GM18511 (cell line): ENCODE measurements around the gene SPATA21.
"Not testable (repeated sequence)": the region's sequence is repeated elsewhere in the genome, so short reads cannot be mapped to it uniquely, and the experiment has no call there.

ENCODE experiments used
- ATAC-seq: cut with Tn5 transposase; IDR thresholded peaks from one replicate; pipeline ENCODE4 v1.9.1; 2021; ENCODE audit warnings: mild to moderate bottlenecking, moderate library complexity; ENCODE audit not compliant: unreplicated experiment

The SPATA21 gene

DNA sequence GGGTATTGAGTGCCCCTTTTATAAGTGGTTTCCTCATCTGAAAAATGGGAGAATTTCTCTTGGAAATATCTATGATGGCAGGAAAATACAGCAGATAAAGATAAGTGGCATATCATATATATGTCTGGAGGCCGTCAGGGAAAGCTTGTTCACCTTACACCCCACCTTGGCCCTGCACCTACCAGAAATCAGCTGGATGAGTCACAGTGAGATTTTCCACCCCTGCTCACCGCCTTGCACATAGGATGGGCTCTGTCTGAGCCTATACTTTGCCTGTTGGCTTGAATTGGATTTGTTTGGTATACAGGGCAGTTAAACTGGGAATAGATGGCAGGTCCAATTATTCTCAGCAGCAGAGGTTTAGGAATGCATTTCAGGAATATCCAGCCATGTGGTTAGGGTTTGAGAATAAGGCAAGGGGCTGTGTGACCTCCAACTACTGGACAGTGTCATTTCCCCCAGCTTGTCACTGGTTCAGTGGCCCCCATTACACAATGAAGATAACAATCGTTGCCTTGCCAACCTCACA lies at the start of gene SPATA21:
SPATA21 (minus strand) TSS at position 479 of the 529 bp plus-strand sequence. CDS start 6,053 bp downstream, outside the sequence.
- no peak for ATAC-seq

DNA sequence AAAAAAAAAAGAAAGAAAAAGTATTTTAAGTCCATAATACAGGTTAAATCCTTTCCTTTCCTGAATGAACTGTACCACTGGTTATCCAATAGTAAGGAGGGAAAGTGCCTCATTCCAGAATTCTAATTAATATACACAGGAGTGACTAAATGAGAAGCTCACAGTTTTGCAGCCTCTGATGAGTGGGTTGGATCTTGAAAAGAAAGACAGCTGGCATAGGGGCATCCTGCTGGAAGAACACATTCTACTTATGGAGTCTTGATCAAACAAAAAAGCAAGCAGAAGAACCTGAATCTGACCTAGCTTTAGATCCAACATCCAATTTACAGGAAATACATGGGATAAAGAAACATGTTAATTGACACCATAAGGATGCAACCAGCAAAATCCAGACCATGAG lies 49.8 kb upstream of the SPATA21 start:
- not testable (repeated sequence) for ATAC-seq

- not testable (repeated sequence) for ATAC-seq
Observed at GRCh38 chr1:16486316-16486715, 49.1 kb upstream of the SPATA21 start.

DNA sequence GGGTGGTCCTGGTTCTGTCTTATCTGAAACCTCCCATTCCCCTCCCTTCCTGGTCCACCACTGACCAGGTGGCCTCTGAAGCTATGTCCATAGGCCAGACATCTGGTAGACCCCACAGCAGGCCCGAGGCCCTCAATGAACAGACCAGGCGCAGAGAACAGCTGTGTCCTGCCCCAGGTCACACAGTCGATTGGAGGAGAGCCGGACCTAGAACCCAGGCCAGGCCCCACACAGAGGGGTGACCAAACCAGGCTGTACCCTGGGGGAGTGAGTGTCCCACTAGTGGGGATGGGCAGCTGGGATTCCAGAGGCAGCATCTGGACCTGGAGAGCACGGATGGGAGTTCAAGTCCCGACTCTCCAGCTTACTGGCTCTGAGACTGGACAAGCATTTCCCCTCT lies 47.7 kb upstream of the SPATA21 start:
- ATAC-seq, result no peak

- no peak for ATAC-seq
Observed at GRCh38 chr1:16484501-16484835, 47.2 kb upstream of the SPATA21 start.

DNA sequence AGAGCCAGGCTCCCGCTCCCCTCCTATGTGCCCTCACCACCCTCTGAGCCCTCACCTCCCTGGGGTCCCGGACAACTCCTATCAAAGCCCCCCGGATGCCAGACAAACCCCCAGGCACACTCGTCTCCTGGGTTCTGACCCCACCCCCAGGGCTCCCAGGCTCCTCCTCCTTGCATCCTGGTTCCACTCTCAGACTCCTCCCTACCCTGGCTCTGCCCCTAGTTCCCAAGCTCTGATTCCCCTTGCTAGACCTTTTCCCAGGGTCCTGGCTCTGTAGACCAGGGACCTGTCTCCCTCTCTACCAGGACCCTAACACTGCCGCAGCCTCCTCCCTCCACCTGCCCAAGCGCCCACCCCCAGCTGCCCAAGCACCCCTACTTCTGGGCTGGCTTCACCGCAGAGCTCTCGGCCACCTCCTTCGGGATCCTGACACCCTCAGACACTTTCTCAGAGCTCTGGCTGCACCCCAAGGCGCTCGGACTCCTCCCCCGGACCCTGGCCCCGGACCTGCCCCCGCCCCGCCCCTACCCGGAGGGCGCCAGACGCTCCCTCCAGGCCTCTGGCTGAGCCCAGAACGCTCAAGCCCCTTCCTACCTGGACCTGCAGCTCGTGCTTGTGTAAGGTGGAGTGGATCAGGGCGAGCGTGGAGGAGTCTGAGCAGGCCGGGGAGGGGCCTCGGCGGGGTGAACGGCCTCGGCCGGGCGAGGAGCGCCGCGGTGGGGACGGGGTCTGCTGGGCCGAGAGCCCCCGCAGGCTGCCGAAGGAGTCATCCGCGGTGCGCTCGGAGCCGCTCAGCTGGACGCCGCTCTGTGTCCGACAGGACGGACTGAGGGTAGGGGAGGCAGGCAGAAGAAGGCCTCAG lies 46.6 kb upstream of the SPATA21 start:
- not testable (repeated sequence) for ATAC-seq

DNA sequence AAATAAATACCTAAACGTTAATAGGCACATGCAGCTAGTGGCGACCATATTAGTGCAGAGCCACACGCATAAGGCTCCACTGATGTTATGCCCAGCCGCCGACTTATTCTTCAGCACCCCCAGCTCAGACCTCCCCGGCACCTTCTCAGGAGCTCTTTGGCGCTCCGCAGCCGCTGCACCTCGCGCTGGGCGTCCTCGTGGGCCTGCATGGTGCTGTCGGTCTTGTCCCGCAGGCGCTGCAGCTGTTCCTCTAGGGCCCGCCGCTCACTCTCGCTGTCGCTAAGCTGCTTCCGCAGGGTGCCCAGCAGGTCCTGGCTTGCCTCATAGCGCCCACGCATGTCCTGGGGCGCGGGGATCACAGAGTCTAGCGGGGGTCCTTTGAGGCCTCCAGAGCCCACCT lies 45.9 kb upstream of the SPATA21 start:
- not testable (repeated sequence) for ATAC-seq

DNA sequence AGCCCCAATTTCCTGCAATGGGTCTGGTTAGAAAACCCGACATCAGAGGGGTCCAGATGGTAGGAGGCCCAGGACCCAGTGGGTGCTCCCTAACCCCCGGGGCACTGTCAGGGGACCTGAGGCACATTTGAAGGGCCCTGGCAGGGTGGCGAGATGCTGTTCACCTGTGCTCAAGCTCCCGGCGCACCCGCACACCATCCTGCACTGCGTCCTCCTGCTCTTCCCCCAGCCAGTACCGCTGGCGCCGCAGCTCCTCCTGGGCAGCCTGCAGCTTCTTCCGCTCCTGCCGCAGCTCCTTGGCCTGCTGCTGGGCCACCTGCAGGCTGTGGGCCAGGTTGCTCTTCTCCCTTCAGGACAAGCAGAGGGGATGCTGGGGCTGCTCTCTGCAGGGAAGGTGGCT lies 40.9 kb upstream of the SPATA21 start:
- no peak for ATAC-seq

GRCh38 chr1:16475771-16476770 lies 38.8 kb upstream of the SPATA21 start:
- not testable (repeated sequence) for ATAC-seq

GRCh38 chr1:16474891-16475290 lies 37.7 kb upstream of the SPATA21 start:
- ATAC-seq, result not testable (repeated sequence)

GRCh38 chr1:16474166-16474800 lies 37.1 kb upstream of the SPATA21 start:
- no peak for ATAC-seq

DNA sequence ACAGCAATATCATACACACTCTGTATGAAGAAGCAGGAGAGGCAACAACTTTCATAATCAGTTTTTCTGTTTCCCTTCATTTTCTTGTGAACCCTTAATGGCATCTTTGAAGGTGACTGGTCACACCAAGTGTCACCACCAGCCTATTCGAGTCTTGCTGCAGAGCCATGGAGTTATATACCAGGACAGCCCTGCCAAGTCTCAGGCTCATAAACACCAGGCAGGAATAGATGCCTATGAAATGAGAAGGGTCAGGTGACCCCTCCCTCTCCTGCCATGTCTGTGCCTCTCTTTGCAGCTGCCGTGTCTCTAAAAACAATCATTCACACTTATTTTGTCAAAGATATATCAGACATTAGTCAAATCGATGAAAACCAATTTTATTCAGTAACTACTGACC lies 31.3 kb upstream of the SPATA21 start:
- no peak for ATAC-seq

DNA sequence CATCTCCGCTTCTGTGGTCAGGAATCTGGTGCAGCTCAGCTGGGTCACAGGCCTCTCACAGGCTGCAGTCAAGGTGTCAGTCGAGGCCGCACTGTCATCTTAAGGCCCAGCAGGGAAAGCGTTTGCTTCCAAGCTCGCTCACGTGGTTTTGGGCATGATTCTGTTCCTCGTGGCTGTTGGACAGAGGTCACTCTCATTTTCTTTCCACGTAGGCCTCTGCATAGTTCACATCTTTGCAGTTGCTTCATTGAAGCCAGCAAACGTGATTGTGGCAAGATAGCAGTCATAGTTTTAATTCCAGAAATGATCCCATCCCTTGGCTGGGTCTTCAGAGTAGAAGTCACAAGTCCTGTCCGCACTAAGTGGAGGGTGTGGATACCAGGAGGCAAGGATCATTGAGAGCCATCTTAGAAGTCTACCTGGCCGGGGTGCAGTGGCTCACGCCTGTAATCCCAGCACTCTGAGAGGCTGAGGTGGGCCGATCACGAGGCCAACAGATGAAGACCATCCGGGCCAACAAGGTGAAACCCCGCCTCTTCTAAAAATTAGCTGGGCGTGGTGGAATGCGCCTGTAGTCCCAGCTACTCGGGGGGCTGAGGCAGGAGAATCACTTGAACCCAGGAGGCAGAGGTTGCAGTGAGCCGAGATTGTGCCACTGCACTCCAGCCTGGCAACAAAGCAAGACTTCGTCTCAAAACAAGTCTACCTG lies 27.8 kb upstream of the SPATA21 start:
- no peak for ATAC-seq

DNA sequence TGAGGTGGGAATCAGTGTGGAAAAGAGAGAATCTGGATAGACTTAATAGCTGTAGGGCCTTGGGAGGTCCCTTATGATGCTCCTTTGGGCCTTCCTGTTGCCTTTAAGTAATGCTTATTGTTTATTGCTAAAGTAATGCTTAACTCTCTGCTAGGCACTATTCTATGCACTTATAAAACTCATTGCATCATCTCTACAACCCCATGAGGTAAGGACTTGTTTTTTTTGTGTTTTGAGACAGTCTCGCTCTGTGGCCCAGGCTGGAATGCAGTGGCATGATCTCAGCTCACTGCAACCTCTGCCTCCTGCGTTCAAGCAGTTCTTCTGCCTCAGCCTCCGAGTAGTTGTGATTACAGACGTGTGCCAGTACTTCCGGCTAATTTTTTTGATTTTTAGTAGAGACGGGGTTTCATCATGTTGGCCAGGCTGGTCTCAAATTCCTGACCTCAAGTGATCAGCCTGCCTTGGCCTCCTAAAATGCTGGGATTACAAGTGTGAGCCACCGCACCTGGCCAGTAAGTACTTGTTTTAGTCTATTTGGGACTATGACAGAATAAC lies 25.6 kb upstream of the SPATA21 start:
- no peak for ATAC-seq

GRCh38 chr1:16461681-16462080 lies 24.5 kb upstream of the SPATA21 start:
- ATAC-seq, result no peak

GRCh38 chr1:16459352-16459925 lies 22.2 kb upstream of the SPATA21 start:
- no peak for ATAC-seq

DNA sequence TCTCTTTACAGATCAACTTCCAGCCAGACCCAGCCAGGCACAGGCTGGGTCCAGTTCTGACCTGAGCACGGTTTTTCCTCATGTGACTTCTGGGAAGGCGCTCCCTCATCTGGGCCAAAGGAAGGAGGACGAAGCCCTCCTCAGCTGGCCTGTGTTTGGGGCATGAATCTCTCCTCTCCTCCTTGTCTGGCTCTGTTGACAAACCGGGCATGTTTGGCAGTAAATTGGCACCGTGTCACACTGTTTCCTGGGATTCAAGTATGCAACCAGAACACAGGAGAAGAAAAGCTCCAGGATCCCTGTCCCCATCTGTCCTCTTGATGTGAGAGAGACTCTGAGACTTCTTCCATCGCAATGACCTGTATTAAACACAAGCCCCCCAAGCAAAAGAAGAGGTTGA lies 21.6 kb upstream of the SPATA21 start:
- no peak for ATAC-seq

GRCh38 chr1:16456151-16456550 lies 18.9 kb upstream of the SPATA21 start:
- not testable (repeated sequence) for ATAC-seq

- not testable (repeated sequence) for ATAC-seq
Observed at GRCh38 chr1:16454909-16455308, 17.7 kb upstream of the SPATA21 start.
